COLO668 (cell line): Measurements from ENCODE around the gene PDGFB.
A peak's percentile ranks its signal among the peaks of the same experiment; 100 is the strongest.

Source experiments
- DNase-seq: peaks from one replicate; lab custom pipeline; 2025; ENCODE audit not compliant: unreplicated experiment; lab: John Stamatoyannopoulos, UW

Gene PDGFB

DNA sequence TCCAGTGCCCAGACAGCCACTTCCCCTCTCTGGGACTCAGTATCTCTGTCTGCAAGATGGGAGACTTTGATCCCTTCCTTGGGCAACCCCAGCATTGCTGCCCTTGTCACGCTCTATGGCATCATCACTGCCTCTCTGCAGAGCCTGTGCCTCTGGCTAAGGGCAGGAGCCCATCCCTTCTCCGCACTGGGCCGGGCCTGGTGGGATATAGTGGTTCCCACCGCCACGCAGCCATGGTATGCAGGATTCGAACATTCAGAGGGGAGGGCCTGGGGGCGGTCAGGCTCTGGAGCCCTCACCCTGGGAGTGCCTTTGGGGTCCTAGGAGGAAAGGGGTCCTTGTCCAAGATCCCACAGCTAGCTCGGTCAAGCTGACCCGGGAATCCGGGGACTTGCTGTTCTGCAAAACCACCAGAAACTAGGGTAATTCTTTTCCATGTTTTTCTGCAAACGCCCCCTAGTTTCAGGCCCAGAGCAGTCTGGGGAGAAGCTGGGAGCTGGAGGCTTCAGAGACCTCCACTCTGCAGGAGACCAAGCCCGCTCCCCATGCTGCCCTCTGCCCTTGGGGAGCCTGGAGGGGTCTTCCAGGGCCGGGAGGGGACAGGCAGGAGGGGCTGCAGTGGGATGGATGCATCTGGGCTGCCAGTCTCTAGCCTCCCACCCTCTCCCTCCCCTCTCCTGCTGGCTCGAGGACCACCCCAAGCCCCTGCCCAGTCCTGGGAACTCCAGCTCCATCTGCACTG, 67.9 kb downstream of the PDGFB start:
- DNase-seq = no peak

DNA sequence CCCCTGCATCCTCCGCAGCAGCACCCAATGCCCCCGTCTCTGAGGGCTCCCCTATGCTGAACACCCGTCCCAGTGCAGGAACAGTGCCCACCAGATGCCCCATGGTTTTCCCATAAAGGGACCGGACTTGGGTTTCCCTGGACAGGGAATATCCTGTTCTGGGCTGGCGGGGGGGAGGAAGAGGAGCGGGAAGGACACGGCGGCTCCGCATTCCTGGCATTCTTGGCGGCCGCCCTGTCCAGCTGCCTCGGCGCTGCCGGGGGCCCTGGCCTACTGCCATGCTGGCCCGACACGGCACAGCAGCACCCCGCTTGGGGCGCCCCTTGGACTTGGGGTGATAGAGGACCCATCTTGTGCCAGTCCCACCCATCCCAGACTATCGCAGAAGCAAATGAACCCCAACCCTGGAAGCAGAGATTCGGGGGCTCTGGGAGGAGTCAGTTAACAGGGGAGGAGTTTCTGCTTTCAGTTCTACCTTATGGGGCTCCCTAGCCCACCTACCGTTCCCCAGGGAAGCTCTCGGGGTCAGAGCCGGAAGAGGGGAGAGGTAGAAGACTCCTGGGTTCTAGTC, 68.6 kb downstream of the PDGFB start:
- peak; percentile 15 for DNase-seq

DNA sequence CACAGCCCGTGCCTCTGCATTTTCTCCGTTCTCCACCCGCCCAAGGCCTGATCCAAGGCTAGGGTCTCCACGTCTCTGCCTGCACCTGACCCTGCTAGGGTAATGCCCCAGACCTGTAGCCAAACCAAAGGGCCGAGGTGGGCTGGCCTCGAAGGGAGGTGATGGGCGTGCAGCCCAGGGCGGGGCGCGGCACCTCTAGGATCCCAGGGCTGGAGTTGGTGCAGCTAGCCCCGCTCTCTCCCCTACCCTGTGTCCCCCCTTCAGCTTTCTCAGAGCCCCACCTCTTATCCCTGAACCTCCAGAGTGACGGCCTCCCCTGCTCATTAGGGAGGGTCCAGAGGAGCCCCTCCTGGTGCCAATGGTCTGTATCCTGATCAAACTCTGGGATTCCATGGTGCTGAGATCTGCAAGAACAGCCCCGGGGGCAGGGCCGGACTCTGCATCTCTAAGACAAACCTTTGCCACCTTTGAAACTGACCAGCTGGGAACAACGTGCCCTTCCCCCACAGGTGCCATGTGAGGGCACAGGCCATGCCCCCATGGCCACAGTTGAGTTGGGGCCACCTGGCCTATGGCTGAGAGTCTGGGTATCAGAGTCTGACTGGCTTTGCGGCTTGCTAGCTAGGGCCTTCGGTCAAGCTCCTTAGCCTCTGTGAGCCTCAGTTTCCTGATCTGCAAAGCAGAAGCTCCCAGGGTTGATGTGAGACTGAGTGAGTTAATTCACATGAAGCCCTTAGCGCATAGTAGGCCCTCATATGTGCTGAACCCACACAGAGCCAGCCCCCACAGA, 69.2 kb downstream of the PDGFB start:
- DNase-seq = no peak

DNA sequence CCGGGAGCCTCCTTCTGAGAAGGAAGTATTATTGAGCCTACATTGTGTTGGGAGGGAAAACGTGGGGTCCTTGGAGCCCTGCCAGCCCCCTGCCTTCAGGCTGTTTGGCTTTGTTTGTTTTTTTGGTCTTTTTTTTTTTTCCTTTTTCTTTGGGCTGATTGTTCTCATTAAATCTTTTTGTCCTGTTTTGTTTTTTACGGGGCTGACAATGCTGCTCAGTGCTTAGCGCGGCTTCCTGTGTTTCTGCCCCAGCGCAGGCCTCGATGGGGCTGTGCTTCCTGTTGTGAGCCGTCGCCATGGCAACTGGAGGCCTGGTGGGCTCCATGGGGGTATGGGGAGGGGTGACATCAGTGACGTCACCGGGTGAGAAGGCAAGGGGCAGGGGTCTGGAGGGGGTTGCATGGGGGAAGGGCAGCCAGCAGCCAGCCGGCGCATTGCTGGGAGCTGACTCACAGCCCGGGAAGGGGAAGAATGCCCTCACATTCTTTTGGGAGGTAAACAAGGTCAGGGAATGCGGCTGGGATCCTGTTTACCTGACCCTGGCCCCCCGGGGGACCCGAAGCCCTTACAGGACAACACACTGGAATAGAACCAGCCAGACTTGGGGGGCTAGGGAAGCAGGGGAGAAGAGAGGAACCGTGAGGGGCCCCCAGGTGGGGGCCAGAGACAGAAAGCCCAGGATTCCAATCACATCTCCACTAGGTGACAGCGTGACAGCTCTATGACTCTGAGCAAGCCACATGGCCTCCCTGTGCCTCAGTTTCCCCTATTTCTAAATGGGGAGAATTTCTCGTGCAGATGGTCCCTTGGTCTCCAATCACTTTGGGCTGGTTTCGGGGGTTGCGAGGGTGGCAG, 70.1 kb downstream of the PDGFB start:
- DNase-seq = peak; percentile 37

DNA sequence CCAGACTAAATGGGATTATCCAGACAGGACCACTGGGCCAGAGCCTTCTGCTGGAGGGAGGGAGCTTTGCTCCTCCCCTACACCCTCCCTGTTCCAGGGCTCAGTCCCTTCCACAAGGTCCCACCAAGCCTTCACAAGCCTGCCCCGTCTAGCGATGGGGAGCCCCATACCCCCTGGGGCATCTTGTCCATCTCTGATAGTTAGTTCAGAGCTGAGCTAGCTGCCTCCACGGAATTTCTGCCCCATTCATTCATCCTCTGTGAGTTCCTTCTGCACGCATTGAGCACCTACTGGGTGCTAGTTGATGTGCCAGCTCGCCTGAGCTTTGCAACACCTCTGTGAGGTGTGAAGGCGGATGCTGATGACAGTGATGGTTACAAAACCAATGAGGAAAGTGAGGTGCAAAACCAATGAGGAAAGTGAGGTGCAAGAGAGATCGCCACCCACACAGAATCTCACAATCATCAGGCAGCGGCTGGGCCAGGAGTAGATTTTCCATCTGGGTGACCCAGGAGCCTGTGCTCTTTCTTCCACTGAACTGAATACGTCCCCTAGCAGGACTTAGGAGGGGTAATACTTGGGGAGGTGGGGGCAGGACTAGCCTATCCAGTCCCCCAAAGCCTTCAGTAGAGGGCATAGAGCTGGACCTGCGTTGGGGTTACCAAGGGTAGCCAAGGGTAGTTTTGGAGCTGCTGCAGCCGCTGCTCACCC, 70.8 kb downstream of the PDGFB start:
- no peak for DNase-seq
